MG63 (cell line): ENCODE results near the gene FRMPD4. TPM values are rescaled to one million over a fixed set of nuclear protein-coding genes. Genes with fewer than 3 reads are reported as not detected.
A peak's percentile ranks its signal among the peaks of the same experiment; 100 is the strongest.

Experiments
- DNase-seq: peaks from one replicate; pipeline ENCODE4 v3.0.0-alpha.2; 2020
- H3K27me3 ChIP-seq: fragments of 250-450 bp; sonication (Bioruptor Pico); 2 replicates; pipeline ENCODE4 v1.5.1; 2020; ENCODE audit warnings: mild to moderate bottlenecking, moderate library complexity
- H3K36me3 ChIP-seq: fragments of 250-450 bp; sonication (Bioruptor Pico); 2 replicates; pipeline ENCODE4 v1.5.1; 2020; ENCODE audit warnings: mild to moderate bottlenecking, moderate library complexity
- H3K4me3 ChIP-seq: fragments of 250-450 bp; sonication (Bioruptor Pico); 2 replicates; pipeline ENCODE4 v1.5.1; 2020; ENCODE audit warnings: mild to moderate bottlenecking, moderate library complexity
- H3K9me3 ChIP-seq: fragments of 250-450 bp; sonication (Bioruptor Pico); 2 replicates; pipeline ENCODE4 v1.5.1; 2020; ENCODE audit warnings: mild to moderate bottlenecking, moderate library complexity
- total RNA-seq: library from RNA; depleted of rRNA; stranded (reverse); fragments of >200 nt; shearing (Covaris generic); gene quantifications from 2 replicates; pipeline ENCODE4 v1.2.3, GENCODE V29; 2014; ENCODE audit warnings: low replicate concordance

Gene FRMPD4
- total RNA-seq, 1 experiment from 2014 or later = 0.66 TPM

GRCh38 chrX:12319003-12319519 is 180.8 kb downstream of the FRMPD4 start:
- Histone ChIP-seq H3K9me3 (no peaks in the 10 kb centered on the region), H3K36me3 (no peaks in the 10 kb centered on the region), H3K4me3 (no peak overlapping the region), H3K27me3 (no peaks in the 10 kb centered on the region)
- DNase-seq = no peak

GRCh38 chrX:12319992-12320391 is 181.7 kb downstream of the FRMPD4 start:
- Histone ChIP-seq H3K4me3 (no peak overlapping the region), H3K9me3 (no peaks in the 10 kb centered on the region), H3K36me3 (no peaks in the 10 kb centered on the region), H3K27me3 (no peaks in the 10 kb centered on the region)
- no peak for DNase-seq

GRCh38 chrX:12322031-12322430 is 183.8 kb downstream of the FRMPD4 start:
- DNase-seq = no peak
- no peaks in the 10 kb centered on the region for H3K9me3 ChIP-seq
- H3K36me3 ChIP-seq = no peaks in the 10 kb centered on the region
- H3K4me3 ChIP-seq = no peak overlapping the region
- no peaks in the 10 kb centered on the region for H3K27me3 ChIP-seq

- H3K27me3 ChIP-seq = no peaks in the 10 kb centered on the region
- H3K9me3 ChIP-seq = no peaks in the 10 kb centered on the region
Measured at GRCh38 chrX:12325171-12325570, 186.9 kb downstream of the FRMPD4 start.

GRCh38 chrX:12327836-12328235 is 189.6 kb downstream of the FRMPD4 start:
- DNase-seq = no peak
- H3K9me3 ChIP-seq = no peaks in the 10 kb centered on the region
- no peak overlapping the region for H3K4me3 ChIP-seq
- no peaks in the 10 kb centered on the region for H3K36me3 ChIP-seq
- no peaks in the 10 kb centered on the region for H3K27me3 ChIP-seq

More at GRCh38 chrX:12325171-12325570, 186.9 kb downstream of the FRMPD4 start:
- Histone ChIP-seq H3K36me3 (no peaks in the 10 kb centered on the region), H3K4me3 (no peak overlapping the region)
- no peak for DNase-seq

GRCh38 chrX:12329476-12329875 is 191.2 kb downstream of the FRMPD4 start:
- DNase-seq = peak; percentile 51
- no peaks in the 10 kb centered on the region for H3K27me3 ChIP-seq
- H3K4me3 ChIP-seq = no peak overlapping the region
- H3K9me3 ChIP-seq = no peaks in the 10 kb centered on the region
- H3K36me3 ChIP-seq = no peaks in the 10 kb centered on the region

GRCh38 chrX:12330841-12331240 is 192.6 kb downstream of the FRMPD4 start:
- Histone ChIP-seq H3K27me3 (no peaks in the 10 kb centered on the region), H3K36me3 (no peaks in the 10 kb centered on the region), H3K9me3 (no peaks in the 10 kb centered on the region), H3K4me3 (no peak overlapping the region)
- no peak for DNase-seq

GRCh38 chrX:12332786-12333347 is 194.6 kb downstream of the FRMPD4 start:
- Histone ChIP-seq H3K27me3 (no peaks in the 10 kb centered on the region), H3K9me3 (no peaks in the 10 kb centered on the region), H3K36me3 (no peaks in the 10 kb centered on the region), H3K4me3 (no peak overlapping the region)
- DNase-seq = no peak

- DNase-seq = no peak
- Histone ChIP-seq H3K27me3 (no peaks in the 10 kb centered on the region), H3K4me3 (no peak overlapping the region), H3K36me3 (no peaks in the 10 kb centered on the region), H3K9me3 (no peaks in the 10 kb centered on the region)
Measured at GRCh38 chrX:12339921-12340320, 201.6 kb downstream of the FRMPD4 start.

- Histone ChIP-seq H3K4me3 (no peak overlapping the region), H3K27me3 (no peaks in the 10 kb centered on the region), H3K36me3 (no peaks in the 10 kb centered on the region), H3K9me3 (no peaks in the 10 kb centered on the region)
- DNase-seq = no peak
Measured at GRCh38 chrX:12344954-12345353, 206.7 kb downstream of the FRMPD4 start.

GRCh38 chrX:12349201-12349600 is 210.9 kb downstream of the FRMPD4 start:
- no peaks in the 10 kb centered on the region for H3K36me3 ChIP-seq
- no peak for DNase-seq
- H3K4me3 ChIP-seq = no peak overlapping the region
- H3K27me3 ChIP-seq = no peaks in the 10 kb centered on the region
- no peaks in the 10 kb centered on the region for H3K9me3 ChIP-seq

GRCh38 chrX:12352922-12353321 is 214.6 kb downstream of the FRMPD4 start:
- no peaks in the 10 kb centered on the region for H3K36me3 ChIP-seq

GRCh38 chrX:12360383-12360782 is 222.1 kb downstream of the FRMPD4 start:
- Histone ChIP-seq H3K4me3 (no peak overlapping the region), H3K9me3 (no peaks in the 10 kb centered on the region), H3K36me3 (no peaks in the 10 kb centered on the region), H3K27me3 (no peaks in the 10 kb centered on the region)
- DNase-seq = no peak

More at GRCh38 chrX:12352922-12353321, 214.6 kb downstream of the FRMPD4 start:
- DNase-seq = no peak
- Histone ChIP-seq H3K9me3 (no peaks in the 10 kb centered on the region), H3K4me3 (no peak overlapping the region), H3K27me3 (no peaks in the 10 kb centered on the region)

GRCh38 chrX:12360986-12361598 is 222.8 kb downstream of the FRMPD4 start:
- Histone ChIP-seq H3K9me3 (no peaks in the 10 kb centered on the region), H3K27me3 (no peaks in the 10 kb centered on the region), H3K4me3 (no peak overlapping the region), H3K36me3 (no peaks in the 10 kb centered on the region)
- no peak for DNase-seq

- H3K9me3 ChIP-seq = no peaks in the 10 kb centered on the region
- H3K4me3 ChIP-seq = no peak overlapping the region
- H3K36me3 ChIP-seq = no peaks in the 10 kb centered on the region
- no peaks in the 10 kb centered on the region for H3K27me3 ChIP-seq
- no peak for DNase-seq
Measured at GRCh38 chrX:12363216-12363615, 224.9 kb downstream of the FRMPD4 start.

- Histone ChIP-seq H3K4me3 (no peak overlapping the region), H3K9me3 (no peaks in the 10 kb centered on the region), H3K27me3 (no peaks in the 10 kb centered on the region), H3K36me3 (no peaks in the 10 kb centered on the region)
- DNase-seq = no peak
Measured at GRCh38 chrX:12366440-12366839, 228.2 kb downstream of the FRMPD4 start.

GRCh38 chrX:12367254-12367653 is 229.0 kb downstream of the FRMPD4 start:
- Histone ChIP-seq H3K27me3 (no peaks in the 10 kb centered on the region), H3K9me3 (no peaks in the 10 kb centered on the region), H3K4me3 (no peak overlapping the region), H3K36me3 (no peaks in the 10 kb centered on the region)
- DNase-seq = no peak

GRCh38 chrX:12370497-12370986 is 232.3 kb downstream of the FRMPD4 start:
- no peaks in the 10 kb centered on the region for H3K27me3 ChIP-seq
- H3K9me3 ChIP-seq = no peaks in the 10 kb centered on the region
- DNase-seq = peak; percentile 80
- H3K36me3 ChIP-seq = no peaks in the 10 kb centered on the region
- no peak overlapping the region for H3K4me3 ChIP-seq
